Heart left ventricle (tissue), 16 donors: ENCODE measurements around the gene PIGS. TPM values are rescaled to one million over a fixed set of nuclear protein-coding genes. Genes with fewer than 3 reads are reported as not detected.

Experiments used
- ATAC-seq, 4 donors: fragments of 200-7000 bp; cut with Tn5 transposase; one replicate each; pipeline ENCODE4 v1.9.1; 2020 to 2022; ENCODE audit warnings: moderate library complexity in 4 of 4, mild to moderate bottlenecking in 3 of 4, moderate number of reproducible peaks in 1 of 4
- DNase-seq, 5 donors: peaks; one replicate each; pipeline ENCODE4 v3.0.0-alpha.2; 2020
- H3K27ac ChIP-seq, 12 donors: fragments of 200-600 bp; sonication (generic) in 4 of 12; one replicate each; pipeline versions ENCODE4 v1.5.0 to v1.8.0; 2016 to 2022; ENCODE audit warnings: mild to moderate bottlenecking in 2 of 12
- H3K27me3 ChIP-seq, 9 donors: fragments of 200-600 bp; sonication (generic) in 2 of 9; one replicate each; pipeline versions ENCODE4 v1.5.1 to v1.8.0; 2016 to 2022; ENCODE audit warnings: mild to moderate bottlenecking in 3 of 9
- H3K36me3 ChIP-seq, 9 donors: fragments of 200-600 bp; sonication (generic) in 2 of 9; one replicate each; pipeline versions ENCODE4 v1.5.0 to v1.8.0; 2018 to 2022; ENCODE audit warnings: mild to moderate bottlenecking in 2 of 9
- H3K4me1 ChIP-seq, 12 donors: fragments of 200-600 bp; sonication (generic) in 4 of 12; one replicate each; pipeline versions ENCODE4 v1.5.0 to v1.8.0; 2016 to 2022; ENCODE audit warnings: mild to moderate bottlenecking in 3 of 12
- H3K4me3 ChIP-seq, 12 donors: fragments of 200-600 bp; sonication (generic) in 4 of 12; one replicate each; pipeline versions ENCODE4 v1.5.0 to v1.8.0; 2017 to 2022; ENCODE audit warnings: mild to moderate bottlenecking in 9 of 12, moderate library complexity in 4 of 12
- H3K9me3 ChIP-seq, 12 donors: fragments of 200-600 bp; sonication (generic) in 4 of 12; one replicate each; pipeline versions ENCODE4 v1.5.0 to v1.8.0; 2016 to 2022; ENCODE audit warnings: mild to moderate bottlenecking in 1 of 12
- CTCF ChIP-seq, 12 donors: fragments of 200-600 bp; sonication (generic) in 4 of 12; IDR thresholded peaks; one replicate each; pipeline versions ENCODE4 v1.5.0 to v1.8.0; 2018 to 2022; ENCODE audit warnings: antibody characterized with exemption in 12 of 12, mild to moderate bottlenecking in 5 of 12
- POLR2A ChIP-seq, 2 donors: fragments of 450-650 bp; IDR thresholded peaks; one replicate each; pipeline ENCODE4 v1.6.1; 2017; ENCODE audit warnings: antibody characterized with exemption in 2 of 2, mild to moderate bottlenecking in 2 of 2, moderate library complexity in 2 of 2
- WGBS, 4 donors: extraction: QIAGEN DNeasy Blood & Tissue Kit in 2 of 4; methylation state at CpG; one replicate each; pipeline versions ENCODE4 v1.1.5 to v1.1.7; 2013 to 2018; 5-methylcytosine and 5-hydroxymethylcytosine counted together
- intact Hi-C, 10 donors: fragments of 100-400 bp; cut with DNase I; formaldehyde crosslinking; loops; one replicate each; pipeline versions ENCODE4 v1.11.1 to v1.14.2; 2022
- polyA plus RNA-seq, 2 donors: library from polyadenylated mRNA; stranded (reverse); fragments of 200-250 nt; gene quantifications; one replicate each; pipeline ENCODE4 v1.2.3, GENCODE V29; 2013
- total RNA-seq, 9 donors: library from RNA; depleted of rRNA in 2 of 9; stranded (reverse); fragments of >200 nt in 2 of 9; fragmentation: NEBNext Ultra II Directional in 3 of 9; extraction: Animal tissue kit (Norgen Biotek cat#: 25700) in 3 of 9; gene quantifications; one replicate each; pipeline versions ENCODE4 v1.1.0 to v1.2.4, GENCODE V29; 2016 to 2023
- donor health status: ischemic (EF 13 %, LVEDD 7.1; RV severe dilation, severe dysfunction).
- donor health status: healthy with polysubstance abuse.
- donor health status: DM: no; HTN: yes; CAD: no.
- donor health status: DM: no; HTN: no; CAD: no.
- donor health status: ischemic (EF 25% LVEDD 6.9; RV normal size, moderate dysfunction).
- donor health status: ischemic (EF 25% LVEDD 5.7; RV mildly dilated, moderate dysfunction).
- donor health status: healthy.
- donor health status: DM: yes; HTN: yes; CAD: no.
- donor health status: ischemic (EF 35%, LVEDD 5.7; RV mildly dilated, moderate dysfunction).
- donor health status: nonischemic (EF 11% LVEDD 7.7; RV severe dilation, severe dysfunction).
- donor health status: DM: yes; HTN: yes; CAD: no.
- donor health status: PGD.
- donor health status: ischemic (EF 29% LVEDD 5.4; RV normal size, mild dysfunction).
- donor health status: nonischemic (EF 23%, LVEDD 6.1; RV moderate dilation, normal function).

Gene PIGS
- total and polyA plus RNA-seq, 11 donors: 10.4 to 88.4 (median 55.1) TPM

GRCh38 chr17:28532050-28532960 is 39.0 kb downstream of the PIGS start:
- ATAC-seq (no peak), DNase-seq (no peak)
- H3K27ac ChIP-seq: no peak overlapping the region
- TF ChIP-seq POLR2A (IDR thresholded peaks at IDR 0.05): no peak
- no peak for TF ChIP-seq CTCF (IDR thresholded peaks at IDR 0.05)
- intact Hi-C loops: loop anchor here in 1 of 10 donors (5.0 kb wide), 1 partner anchor 35 kb away; no protein-coding TSS in a partner anchor
- peaks cover 0 to 6% (median 0%) of the 10 kb centered on the region in 9 donors for H3K27me3 ChIP-seq
- no peak overlapping the region for H3K4me3 ChIP-seq
- no peaks in the 10 kb centered on the region for H3K4me1 ChIP-seq
- WGBS, 4 donors: 60 to 83% (median 77%) methylated on average over 3 to 7 of the region's 7 CpGs
- H3K36me3 ChIP-seq: no peaks in the 10 kb centered on the region
- no peaks in the 10 kb centered on the region for H3K9me3 ChIP-seq

- no peaks in the 10 kb centered on the region for H3K36me3 ChIP-seq
- peaks cover 0 to 6% (median 0%) of the 10 kb centered on the region in 9 donors for H3K27me3 ChIP-seq
- intact Hi-C loops: loop anchor here in 1 of 10 donors (5.0 kb wide), 1 partner anchor 34 kb away; no protein-coding TSS in a partner anchor
- ATAC-seq: no peak
- H3K4me1 ChIP-seq: no peaks in the 10 kb centered on the region
- no peak overlapping the region for H3K4me3 ChIP-seq
- no peaks in the 10 kb centered on the region for H3K9me3 ChIP-seq
- WGBS, 4 donors: 72 to 75% (median 73%) methylated on average over 6 to 7 of the region's 7 CpGs
- H3K27ac ChIP-seq: no peak overlapping the region
- no peak for DNase-seq
- no peak for TF ChIP-seq CTCF (IDR thresholded peaks at IDR 0.05)
- TF ChIP-seq POLR2A (IDR thresholded peaks at IDR 0.05): no peak
Observed at GRCh38 chr17:28530926-28531325, 40.4 kb downstream of the PIGS start.

GRCh38 chr17:28530250-28530649 is 41.1 kb downstream of the PIGS start:
- H3K27me3 ChIP-seq: peaks cover 0 to 6% (median 0%) of the 10 kb centered on the region in 9 donors
- H3K27ac ChIP-seq: no peak overlapping the region
- intact Hi-C loops: loop anchor here in 1 of 10 donors (5.0 kb wide), 1 partner anchor 33 kb away; no protein-coding TSS in a partner anchor
- no peak overlapping the region for H3K4me3 ChIP-seq
- 77 to 84% (median 81%) methylated on average over 4 of the region's 4 CpGs for WGBS, 4 donors
- ATAC-seq (no peak), DNase-seq (no peak)
- no peaks in the 10 kb centered on the region for H3K9me3 ChIP-seq
- no peaks in the 10 kb centered on the region for H3K4me1 ChIP-seq
- no peaks in the 10 kb centered on the region for H3K36me3 ChIP-seq
- TF ChIP-seq CTCF (IDR thresholded peaks at IDR 0.05): no peak
- no peak for TF ChIP-seq POLR2A (IDR thresholded peaks at IDR 0.05)

- DNase-seq: no peak
- ATAC-seq: no peak
- Histone ChIP-seq H3K9me3 (no peaks in the 10 kb centered on the region), H3K4me1 (no peaks in the 10 kb centered on the region), H3K27ac (no peak overlapping the region), H3K27me3 (peaks cover 0 to 6% (median 0%) of the 10 kb centered on the region in 9 donors), H3K36me3 (no peaks in the 10 kb centered on the region), H3K4me3 (no peak overlapping the region)
- no peak for TF ChIP-seq POLR2A (IDR thresholded peaks at IDR 0.05)
- no peak for TF ChIP-seq CTCF (IDR thresholded peaks at IDR 0.05)
- intact Hi-C loops: no loop called here
- 84 to 90% (median 87%) methylated on average over 3 of the region's 3 CpGs for WGBS, 4 donors
Observed at GRCh38 chr17:28529013-28529400, 42.3 kb downstream of the PIGS start.
